GM11168 (cell line): ENCODE results near the gene KPNB1.

Experiments used
- in situ Hi-C: fragments of 300-500 bp; cut with MboI; formaldehyde crosslinking; loops from one replicate; pipeline ENCODE4 v1.12.0; 2022; ENCODE audit warnings: low sequenced_read_pairs; ENCODE audit not compliant: unreplicated experiment

Gene KPNB1

DNA sequence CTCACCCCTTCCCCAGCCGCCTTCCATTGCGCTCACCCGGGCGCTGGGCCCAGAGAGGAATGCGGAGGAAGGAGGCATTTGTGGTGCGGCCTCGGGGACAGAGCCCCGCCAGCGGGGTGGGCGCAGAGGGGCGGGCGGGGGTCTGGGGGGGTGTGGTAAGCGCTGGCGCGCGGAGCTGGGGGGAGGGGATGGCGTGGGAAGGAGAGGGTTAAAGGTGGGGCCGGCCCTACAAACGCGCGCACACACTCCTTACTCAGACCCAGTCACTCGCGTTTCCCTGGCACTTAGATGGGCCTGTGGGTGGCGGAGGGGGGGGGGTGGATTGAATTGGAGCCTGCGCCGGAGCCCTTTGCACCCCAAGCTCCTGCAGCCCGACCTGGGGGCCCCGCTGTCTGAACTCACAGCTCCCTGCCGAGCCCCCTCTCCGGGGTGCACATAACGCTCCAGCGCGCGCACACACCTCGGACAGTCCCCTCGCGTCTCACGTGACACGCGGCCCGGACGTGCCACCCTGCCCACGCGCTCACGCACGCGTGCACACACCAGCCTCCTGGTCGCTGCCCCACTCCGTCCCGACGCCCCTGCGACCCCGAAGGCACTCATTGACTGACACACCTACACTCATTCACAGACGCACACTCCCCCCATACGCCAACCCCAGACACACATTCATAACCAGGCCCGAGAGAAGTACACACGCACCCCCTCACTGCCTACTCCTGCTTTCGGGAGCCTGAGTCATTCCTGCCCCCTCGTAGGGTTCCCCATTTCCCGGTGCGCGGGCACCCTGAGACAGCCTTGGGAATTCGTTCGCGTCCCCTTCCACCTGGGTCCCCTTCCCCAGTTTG lies 45.1 kb downstream of the KPNB1 start:
- in situ Hi-C loops, result no loop called here

- in situ Hi-C loops, result no loop called here
Observed at GRCh38 chr17:47695429-47696376, 46.0 kb downstream of the KPNB1 start.

DNA sequence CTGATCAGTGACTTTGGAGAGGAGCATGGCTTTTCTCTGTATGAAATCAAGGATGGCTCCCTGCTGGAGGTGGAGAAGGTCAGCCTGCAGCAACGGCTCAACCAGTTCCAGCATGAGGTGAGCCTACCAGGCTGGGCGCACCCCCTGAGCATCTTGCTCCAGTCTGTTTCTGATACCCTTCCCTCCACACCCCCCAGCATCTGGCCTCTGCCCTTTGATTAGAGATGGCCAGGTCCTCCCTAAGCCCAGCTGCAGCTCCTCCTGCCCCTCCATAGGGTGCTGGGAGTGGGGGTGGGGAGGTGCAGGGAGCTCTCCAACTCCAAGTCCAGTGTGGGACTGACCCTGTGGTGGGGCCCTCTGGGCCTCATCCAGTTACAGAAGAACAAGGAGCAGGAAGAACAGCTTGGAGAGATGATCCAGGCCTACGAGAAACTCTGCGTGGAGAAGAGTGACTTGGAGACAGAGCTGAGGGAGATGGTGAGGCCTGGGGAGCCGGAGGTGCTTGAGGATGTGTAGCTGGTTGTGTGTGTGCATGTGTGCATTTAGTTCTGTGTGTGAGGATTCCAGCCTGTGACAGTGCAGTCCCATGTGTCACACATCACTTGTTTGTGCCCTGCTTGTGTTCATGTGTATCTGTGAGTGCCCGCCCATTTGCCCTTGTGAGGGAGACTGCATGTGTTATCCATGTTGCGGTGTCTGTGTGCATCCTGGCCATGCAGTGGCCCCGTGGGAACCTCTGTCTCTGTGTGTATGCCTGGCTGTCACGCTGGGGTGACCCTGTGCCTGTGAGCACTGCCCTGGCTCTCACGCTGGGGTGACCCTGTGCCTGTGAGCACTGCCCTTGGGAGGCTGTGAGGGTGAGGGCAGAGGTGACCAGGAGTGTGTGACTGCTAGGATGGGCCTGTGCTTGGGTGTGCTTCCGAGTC lies 47.3 kb downstream of the KPNB1 start:
- in situ Hi-C loops, result no loop called here

DNA sequence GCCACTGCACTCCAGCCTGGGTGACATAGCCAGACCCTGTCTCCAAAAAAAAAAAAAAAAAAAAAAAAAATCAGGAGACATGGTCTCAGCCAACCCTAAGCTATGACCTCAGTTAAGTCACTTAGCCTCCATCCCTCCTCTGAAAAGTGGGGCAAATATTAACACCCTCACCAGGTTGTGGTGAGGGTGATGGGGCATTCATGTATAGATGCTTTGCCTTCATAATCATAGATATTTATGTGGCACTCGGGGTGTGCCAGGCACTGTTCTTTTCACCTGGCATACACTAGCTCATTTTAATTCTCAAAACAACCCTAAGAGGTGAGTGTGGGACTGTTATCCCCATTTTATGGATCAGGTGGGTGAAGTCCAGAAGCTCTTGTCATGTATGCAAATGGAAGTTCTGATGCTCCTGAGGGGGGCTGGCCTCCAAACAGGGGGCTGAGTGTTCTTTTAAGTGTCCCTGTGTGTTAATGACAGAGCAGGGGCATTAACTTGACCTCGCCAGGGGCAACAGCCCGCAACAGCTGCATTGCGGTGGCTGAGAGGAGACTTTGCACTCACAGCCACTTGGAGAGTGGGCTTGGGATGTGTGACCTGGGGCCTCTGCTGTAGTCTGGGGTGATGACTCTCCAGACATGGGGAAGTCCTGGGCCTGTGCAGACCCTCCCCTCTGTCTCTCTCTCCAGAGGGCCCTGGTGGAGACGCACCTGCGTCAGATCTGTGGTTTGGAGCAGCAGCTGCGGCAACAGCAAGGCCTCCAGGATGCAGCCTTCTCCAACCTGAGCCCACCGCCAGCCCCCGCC lies 48.4 kb downstream of the KPNB1 start:
- in situ Hi-C loops, result no loop called here

GRCh38 chr17:47698749-47699535 lies 49.2 kb downstream of the KPNB1 start:
- in situ Hi-C loops, result no loop called here

DNA sequence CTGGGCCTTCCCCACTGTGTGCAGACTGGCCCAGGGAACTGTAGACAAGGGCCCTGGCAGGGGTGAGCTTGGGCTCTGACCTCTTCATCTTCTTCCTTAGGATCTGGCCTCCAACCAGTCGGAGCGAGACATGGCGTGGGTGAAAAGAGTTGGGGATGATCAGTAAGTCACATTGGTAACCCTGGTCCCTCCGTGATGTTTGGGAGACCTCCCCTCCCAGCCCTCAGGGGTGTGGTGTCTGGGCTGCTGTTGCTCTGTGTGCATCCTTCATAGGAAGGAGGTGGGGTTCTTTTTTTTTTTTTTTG lies 49.8 kb downstream of the KPNB1 start:
- in situ Hi-C loops, result no loop called here

DNA sequence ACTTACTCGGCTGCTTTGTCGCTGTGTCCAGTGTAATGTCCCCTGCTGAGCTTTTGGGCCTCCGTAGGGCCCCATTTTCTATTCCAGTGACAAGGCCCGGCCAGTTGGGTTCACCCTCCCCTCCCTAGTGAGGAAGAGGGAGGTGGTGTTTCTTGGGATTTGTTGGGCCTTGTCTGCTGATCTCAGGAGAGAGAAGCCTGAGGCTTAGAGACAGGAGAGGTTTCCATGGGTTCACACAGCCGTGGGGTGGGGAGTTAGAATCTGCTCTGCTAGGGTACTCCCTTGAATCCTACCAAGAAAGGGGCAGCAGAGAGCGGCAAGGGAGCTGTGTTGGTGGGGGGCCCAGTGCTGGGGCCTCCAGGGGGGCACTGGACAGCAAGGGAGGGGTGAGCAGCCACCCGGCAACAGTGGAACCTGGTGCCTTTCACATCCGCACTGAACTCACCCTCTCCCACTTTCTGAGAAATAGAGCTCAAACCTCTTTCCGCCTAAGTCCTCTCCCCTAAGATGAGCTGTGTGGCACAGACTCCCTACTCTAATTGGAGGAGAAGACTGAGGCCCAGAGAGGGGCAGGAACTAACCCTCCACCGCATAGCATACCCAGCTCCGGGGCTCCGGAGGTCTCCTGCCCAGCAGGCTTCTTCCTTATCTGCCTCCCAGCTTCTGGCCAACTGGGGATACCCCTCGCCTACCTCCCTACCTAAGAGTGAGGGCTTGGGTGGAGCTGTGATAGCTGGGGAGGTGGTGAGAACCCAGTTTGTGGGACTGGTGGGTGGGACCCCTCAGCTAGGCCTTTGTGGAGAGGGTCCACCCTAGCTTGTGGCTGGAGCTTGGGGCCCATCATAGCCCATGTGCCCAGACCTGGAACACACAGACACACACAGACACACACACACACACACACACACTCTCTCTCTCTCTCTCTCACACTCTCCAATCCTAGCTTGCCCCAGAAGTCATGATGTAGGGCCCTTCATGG lies 51.0 kb downstream of the KPNB1 start:
- in situ Hi-C loops, result no loop called here

GRCh38 chr17:47701608-47702007 lies 51.9 kb downstream of the KPNB1 start:
- in situ Hi-C loops, result no loop called here

GRCh38 chr17:47702391-47702995 lies 52.8 kb downstream of the KPNB1 start:
- in situ Hi-C loops, result no loop called here

DNA sequence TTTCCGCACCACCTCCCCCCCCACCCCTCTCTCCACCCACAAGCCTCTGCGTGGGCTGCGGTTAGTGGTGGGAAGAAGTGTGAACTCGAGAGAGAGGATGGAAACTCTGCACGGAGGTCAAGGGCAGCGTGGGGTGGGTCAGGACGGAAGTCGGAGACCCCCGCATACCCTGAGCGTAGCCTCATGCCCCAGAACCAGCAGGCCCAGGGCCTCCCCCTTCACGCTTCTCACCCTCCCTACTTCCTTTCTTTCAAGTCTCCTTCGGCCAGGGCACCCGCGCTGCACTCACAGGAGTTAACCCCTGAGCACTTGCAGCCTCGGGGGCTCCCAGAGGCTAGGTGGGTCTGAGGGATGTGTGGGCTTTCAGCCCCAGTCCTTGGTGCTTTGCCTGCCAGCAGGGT lies 53.5 kb downstream of the KPNB1 start:
- in situ Hi-C loops, result no loop called here

GRCh38 chr17:47703671-47704070 lies 54.0 kb downstream of the KPNB1 start:
- in situ Hi-C loops, result no loop called here

DNA sequence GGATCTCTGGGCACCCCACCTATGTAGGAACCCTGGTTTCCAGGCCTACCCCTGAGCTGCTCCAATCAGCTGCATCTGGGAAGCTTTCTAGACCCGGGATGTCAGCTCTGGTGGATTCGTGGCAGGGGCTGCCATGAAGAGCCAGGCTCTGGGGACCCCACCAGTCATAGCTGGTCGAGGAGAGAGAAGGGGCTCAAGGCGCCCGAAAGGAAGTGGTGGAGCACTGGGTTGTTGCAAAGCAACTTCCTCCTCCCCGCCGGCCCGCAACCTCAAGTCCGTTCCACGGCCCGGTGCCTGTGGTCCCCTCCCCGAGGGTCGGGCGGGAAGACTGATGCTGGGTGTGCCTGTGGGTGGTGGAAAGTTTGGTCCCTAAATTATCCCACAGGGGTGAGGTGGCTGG lies 54.4 kb downstream of the KPNB1 start:
- in situ Hi-C loops, result no loop called here

- in situ Hi-C loops, result no loop called here
Observed at GRCh38 chr17:47704736-47705135, 55.0 kb downstream of the KPNB1 start.

DNA sequence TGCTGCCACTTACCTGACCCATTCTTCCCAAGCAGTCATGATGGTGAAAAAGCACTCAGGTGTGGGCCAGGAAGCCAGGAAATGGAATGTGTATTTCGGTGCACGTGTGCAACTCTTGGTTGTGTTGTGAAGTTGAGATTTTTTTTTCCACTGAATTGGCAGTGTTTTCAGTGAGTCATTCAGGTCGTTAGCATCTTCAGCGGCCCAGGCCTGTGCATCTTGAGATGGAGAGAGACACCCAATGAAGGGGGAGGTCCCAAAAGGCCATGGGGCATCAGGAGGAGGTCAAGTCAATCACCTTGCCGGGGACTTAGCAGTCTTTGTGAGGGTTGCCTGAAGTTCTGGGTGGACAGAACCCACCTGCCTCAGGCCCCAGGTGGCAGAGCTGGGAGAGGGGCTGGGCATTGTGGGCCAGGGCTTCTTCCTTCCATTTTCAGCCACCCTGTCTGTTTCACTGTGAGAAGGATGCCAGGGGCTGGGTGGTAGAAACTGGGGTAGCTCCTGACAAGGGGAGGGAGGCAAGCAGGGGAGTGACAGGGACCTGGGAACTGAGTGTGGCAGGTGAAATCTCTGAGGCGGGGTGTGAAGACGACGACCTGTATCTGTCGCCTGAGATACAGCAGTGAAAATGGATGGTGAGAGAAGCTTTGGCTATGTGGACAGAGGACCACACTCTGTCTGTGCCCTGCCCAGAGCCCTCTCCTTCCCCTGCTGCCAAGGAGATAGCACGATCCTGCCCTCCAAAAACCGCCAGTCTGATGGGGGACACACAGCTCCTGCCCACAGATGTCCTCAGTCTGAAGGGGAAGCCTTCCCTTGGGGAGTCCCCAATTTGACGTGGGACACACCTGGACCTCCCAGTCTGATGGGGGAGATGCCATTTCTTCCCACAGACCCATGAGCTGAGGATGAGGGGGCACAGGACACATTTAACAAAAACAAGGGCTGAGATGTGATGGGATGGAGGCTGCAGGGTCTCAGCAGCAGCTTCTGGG lies 56.1 kb downstream of the KPNB1 start:
- in situ Hi-C loops, result no loop called here

DNA sequence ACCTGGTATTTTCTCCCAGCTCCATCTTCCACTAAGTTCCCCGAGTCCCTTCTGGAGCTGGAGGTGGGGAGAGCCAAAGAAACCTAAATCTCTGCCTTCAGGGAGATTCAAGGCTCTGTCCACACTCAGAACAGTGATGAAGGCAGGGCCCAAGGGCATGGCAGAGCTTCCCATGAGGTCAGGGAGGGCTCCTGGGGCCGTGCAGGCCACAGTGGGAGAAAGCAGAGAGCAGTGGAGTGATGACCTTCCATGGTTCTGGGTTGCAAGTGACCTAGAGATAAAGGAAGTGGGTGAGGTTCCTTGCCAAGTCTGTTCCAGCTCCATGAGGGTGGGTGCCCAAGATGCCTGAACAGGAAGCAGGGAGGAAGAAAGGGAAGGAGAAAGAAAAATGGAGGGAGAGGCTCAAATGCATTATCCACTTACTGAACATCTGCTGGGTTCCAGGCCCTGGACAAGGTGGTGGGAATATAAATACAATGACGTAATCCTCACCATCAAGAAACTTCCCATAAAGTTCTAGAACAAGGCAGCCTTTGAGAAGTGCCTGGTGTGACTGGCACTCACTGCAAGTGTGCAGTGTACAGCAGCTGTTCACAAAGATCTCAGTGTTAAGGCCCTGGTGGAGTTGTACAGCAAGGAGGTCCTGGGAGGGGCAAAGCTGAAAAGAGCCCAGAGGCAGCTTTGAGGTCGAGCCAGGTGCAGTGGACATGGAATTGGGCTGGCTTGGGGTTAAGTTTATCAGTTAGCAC lies 57.5 kb downstream of the KPNB1 start:
- in situ Hi-C loops, result no loop called here
